ENCODE results near the gene ADAM23.

Gene ADAM23

GRCh38 chr2:206635015-206635414, 191.7 kb downstream of the ADAM23 start:
- no peaks in the 10 kb centered on the region for H3K36me3 ChIP-seq (ENCODE audit: insufficient read depth, low read length)
- H3K9me3 ChIP-seq (ENCODE audit: control insufficient read depth, insufficient read depth, low read length): no peaks in the 10 kb centered on the region
- no peak overlapping the region for H3K9ac ChIP-seq (ENCODE audit: low read depth, low read length)
- H3K4me1 ChIP-seq (ENCODE audit: insufficient read depth, low read length): no peaks in the 10 kb centered on the region; the same call in 1 of the 2 replicates

- Histone ChIP-seq H3K4me1 (ENCODE audit: insufficient read depth, low read length) (no peaks in the 10 kb centered on the region; the same call in 1 of the 2 replicates), H3K36me3 (ENCODE audit: insufficient read depth, low read length) (no peaks in the 10 kb centered on the region)
Measured at GRCh38 chr2:206639636-206640035, 196.3 kb downstream of the ADAM23 start.

GRCh38 chr2:206641226-206641625, 197.9 kb downstream of the ADAM23 start:
- Histone ChIP-seq H3K9ac (ENCODE audit: low read depth, low read length) (no peak overlapping the region), H3K4me1 (ENCODE audit: insufficient read depth, low read length) (no peaks in the 10 kb centered on the region), H3K36me3 (ENCODE audit: insufficient read depth, low read length) (no peaks in the 10 kb centered on the region), H3K9me3 (ENCODE audit: control insufficient read depth, insufficient read depth, low read length) (no peaks in the 10 kb centered on the region)

More at GRCh38 chr2:206639636-206640035, 196.3 kb downstream of the ADAM23 start:
- Histone ChIP-seq H3K9me3 (ENCODE audit: control insufficient read depth, insufficient read depth, low read length) (no peaks in the 10 kb centered on the region), H3K9ac (ENCODE audit: low read depth, low read length) (no peak overlapping the region)

GRCh38 chr2:206642075-206643025, 199.0 kb downstream of the ADAM23 start, which contains the start of gene FAM237A:
TSS of gene FAM237A (plus strand) at chr2:206642487. CDS start at chr2:206644237, 1,750 bp downstream.
- Histone ChIP-seq H3K4me1 (ENCODE audit: insufficient read depth, low read length) (no peaks in the 10 kb centered on the region), H3K9me3 (ENCODE audit: control insufficient read depth, insufficient read depth, low read length) (no peaks in the 10 kb centered on the region), H3K9ac (ENCODE audit: low read depth, low read length) (peak within 1 kb of the TSS; percentile 46; the same call in 1 of the 2 replicates), H3K36me3 (ENCODE audit: insufficient read depth, low read length) (no peaks in the 10 kb centered on the region)

- no peak overlapping the region for H3K9ac ChIP-seq (ENCODE audit: low read depth, low read length)
Measured at GRCh38 chr2:206647985-206648384, 204.7 kb downstream of the ADAM23 start.

GRCh38 chr2:206657087-206657486, 213.8 kb downstream of the ADAM23 start:
- Histone ChIP-seq H3K9me3 (ENCODE audit: control insufficient read depth, insufficient read depth, low read length) (no peaks in the 10 kb centered on the region), H3K9ac (ENCODE audit: low read depth, low read length) (no peak overlapping the region), H3K4me1 (ENCODE audit: insufficient read depth, low read length) (no peaks in the 10 kb centered on the region), H3K36me3 (ENCODE audit: insufficient read depth, low read length) (no peaks in the 10 kb centered on the region)

More at GRCh38 chr2:206647985-206648384, 204.7 kb downstream of the ADAM23 start:
- H3K9me3 ChIP-seq (ENCODE audit: control insufficient read depth, insufficient read depth, low read length): no peaks in the 10 kb centered on the region
- no peaks in the 10 kb centered on the region for H3K4me1 ChIP-seq (ENCODE audit: insufficient read depth, low read length)
- no peaks in the 10 kb centered on the region for H3K36me3 ChIP-seq (ENCODE audit: insufficient read depth, low read length)

- H3K36me3 ChIP-seq (ENCODE audit: insufficient read depth, low read length): no peaks in the 10 kb centered on the region
- peaks cover 2% of the 10 kb centered on the region; the same call in 1 of the 2 replicates for H3K4me1 ChIP-seq (ENCODE audit: insufficient read depth, low read length)
- H3K9me3 ChIP-seq (ENCODE audit: control insufficient read depth, insufficient read depth, low read length): no peaks in the 10 kb centered on the region
- H3K9ac ChIP-seq (ENCODE audit: low read depth, low read length): no peak overlapping the region
Measured at GRCh38 chr2:206665251-206665650, 221.9 kb downstream of the ADAM23 start.

Measured in ES-I3 (cell line).